GM19328 (cell line): ENCODE results near the gene FDPS.
A peak's percentile ranks its signal among the peaks of the same experiment; 100 is the strongest.
"Not testable (repeated sequence)": the region's sequence is repeated elsewhere in the genome, so short reads cannot be mapped to it uniquely, and the experiment has no call there.

Experiments used
- ATAC-seq: cut with Tn5 transposase; IDR thresholded peaks from one replicate; pipeline ENCODE4 v1.9.1; 2021; ENCODE audit warnings: mild to moderate bottlenecking, moderate library complexity; ENCODE audit not compliant: unreplicated experiment

The FDPS gene

GRCh38 chr1:155318082-155318481 is 9.4 kb downstream of the FDPS start:
- ATAC-seq, result no peak

- no peak for ATAC-seq
These were observed 10.9 kb downstream of the FDPS start for GRCh38 chr1:155319536-155319935.

- no peak for ATAC-seq
These were observed 11.6 kb downstream of the FDPS start for GRCh38 chr1:155320252-155320651.

DNA sequence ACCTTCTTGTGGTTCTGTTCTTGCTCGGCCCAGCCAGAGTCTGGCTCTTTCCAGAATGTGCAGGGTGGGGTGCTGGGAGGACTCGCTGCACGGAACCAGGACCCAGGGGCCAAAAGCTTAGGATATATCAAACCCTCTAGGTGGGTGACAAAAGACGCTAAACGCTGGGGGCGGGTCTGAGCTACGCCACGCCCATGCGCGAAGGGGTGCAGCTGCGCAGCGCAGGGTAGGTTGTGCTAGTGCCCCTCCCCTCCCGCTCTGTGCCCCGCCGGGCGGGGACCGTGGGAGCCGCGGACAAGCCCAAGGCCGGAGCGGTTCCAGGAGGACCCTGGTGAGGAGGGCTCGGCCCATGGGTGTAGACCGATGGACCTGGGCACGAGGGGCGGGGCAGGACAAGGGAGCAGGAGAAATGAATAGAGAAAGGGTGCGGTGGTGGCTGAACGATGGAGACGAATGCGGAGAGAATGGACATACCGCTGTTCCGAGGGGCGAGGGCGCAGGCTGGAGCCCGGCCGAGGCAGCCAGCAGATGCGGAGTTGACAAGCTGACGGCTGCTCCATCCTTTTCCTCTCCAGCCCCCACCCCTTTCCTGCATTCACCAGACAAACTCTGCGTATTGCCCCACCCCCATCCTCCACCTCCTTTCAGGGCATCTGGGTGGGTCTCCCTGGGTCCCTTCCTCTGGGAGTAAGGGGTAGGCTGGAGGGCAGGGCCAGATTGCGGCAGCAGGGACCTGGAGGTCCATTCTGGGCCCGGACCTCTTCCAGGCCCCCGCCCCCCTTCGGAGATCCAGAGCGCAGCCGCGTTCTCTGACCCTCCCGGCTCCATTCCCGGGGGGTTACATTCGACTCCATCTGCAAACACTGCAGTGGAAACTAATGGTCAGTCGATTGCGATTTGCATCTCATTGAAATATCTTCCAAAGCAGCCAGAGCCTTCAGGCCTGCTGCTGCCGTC is 12.3 kb downstream of the FDPS start, which contains the start of gene RUSC1:
Gene RUSC1, plus strand, starts transcription at position 234 of the 957 bp plus-strand sequence. CDS start 880 bp downstream, outside the sequence.
- ATAC-seq, result no peak

- no peak for ATAC-seq
These were observed 13.2 kb downstream of the FDPS start for GRCh38 chr1:155321639-155322503.

- ATAC-seq, result no peak
These were observed 13.9 kb downstream of the FDPS start for GRCh38 chr1:155322571-155322952.

DNA sequence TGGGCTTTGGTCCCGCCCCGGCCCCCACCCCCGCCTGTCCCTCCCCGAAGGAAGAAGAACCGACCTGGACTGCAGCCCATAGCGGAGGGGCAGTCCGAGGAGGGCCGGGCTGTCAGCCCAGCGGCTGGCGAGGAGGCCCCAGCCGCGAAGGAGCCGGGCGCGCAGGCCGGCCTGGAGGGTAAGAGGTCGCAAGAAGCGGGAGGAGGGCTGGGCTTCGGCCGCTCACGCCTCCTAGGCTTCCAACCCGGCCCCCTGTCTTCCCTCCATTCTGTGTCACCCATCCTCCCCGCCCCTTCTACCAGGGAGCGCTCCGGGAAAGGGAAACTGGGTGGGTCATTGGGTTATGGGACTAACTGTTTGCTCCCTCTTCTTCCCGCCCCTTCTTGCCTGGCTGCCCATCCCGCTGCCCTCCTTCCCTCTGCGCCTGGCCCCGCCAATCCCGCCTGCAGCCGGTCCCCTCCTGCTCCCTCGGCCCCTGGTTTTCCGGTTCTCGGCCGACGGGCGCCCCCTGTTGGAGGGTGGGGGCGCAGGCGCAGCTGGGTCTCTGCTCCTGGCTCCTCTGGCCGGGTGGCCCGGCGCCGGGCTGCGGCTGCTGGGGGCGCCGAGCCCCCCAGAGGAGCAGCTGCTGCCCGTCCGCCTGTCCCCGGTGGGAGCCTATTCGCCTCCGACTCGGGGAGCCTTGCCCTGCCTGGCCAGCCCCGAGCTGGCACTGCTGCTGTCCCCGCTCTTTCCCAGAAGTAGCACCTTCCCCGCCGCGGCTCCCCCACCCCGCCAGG is 14.5 kb downstream of the FDPS start:
- ATAC-seq, result peak; percentile 38

DNA sequence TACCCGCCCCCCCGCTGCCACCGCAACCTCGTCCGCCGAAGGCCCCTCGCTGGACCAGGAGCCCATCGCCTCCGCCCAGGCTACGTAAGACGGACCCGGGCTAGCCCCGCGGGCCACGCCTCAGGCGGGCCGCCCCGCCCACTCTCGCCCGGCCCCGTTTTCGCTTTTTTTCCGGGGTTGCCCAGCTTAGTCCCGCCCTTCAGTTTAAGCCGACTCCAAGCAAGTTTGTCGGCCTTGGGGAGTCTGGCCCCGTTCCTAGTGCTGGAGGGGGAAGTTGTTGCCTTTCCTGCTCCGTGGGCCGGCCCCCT is 15.0 kb downstream of the FDPS start:
- ATAC-seq, result peak; percentile 46

DNA sequence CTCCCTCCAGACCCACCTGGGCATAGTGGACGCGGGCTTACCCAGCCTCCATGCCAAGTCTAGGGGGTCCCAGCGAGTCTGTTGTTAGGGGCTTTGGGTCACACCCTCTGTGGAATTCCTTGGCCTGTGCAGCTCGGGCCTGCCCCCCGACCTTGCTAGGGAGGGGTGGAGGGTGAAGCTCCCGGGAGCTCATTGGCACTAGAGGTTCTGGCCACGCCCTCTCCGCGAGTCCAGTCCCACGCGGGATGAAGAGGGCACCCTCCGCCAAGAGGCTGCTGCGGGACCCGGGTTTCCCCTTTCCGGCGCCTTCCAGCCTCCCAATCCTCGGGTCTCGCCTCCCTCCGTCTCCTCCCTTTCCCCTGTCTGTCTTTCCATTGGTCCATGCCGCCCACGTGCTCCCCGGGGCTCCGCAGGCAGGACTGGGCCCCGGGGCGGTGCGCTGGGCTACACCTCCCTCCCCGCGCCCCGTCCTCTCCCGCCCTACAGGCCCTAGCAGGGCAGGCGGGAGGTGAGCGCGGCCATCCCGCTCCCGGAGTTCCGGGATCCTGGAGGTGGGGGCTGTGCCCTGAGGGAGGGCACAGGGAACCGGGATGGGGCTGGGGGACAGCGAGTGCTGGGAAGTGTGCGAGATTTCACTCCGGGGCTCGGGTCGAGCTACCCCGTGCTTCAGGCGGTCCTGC is 15.5 kb downstream of the FDPS start:
- peak; percentile 61 for ATAC-seq

- ATAC-seq, result no peak
These were observed 16.3 kb downstream of the FDPS start for GRCh38 chr1:155324717-155325602.

GRCh38 chr1:155325603-155325893 is 16.9 kb downstream of the FDPS start:
- ATAC-seq, result no peak

DNA sequence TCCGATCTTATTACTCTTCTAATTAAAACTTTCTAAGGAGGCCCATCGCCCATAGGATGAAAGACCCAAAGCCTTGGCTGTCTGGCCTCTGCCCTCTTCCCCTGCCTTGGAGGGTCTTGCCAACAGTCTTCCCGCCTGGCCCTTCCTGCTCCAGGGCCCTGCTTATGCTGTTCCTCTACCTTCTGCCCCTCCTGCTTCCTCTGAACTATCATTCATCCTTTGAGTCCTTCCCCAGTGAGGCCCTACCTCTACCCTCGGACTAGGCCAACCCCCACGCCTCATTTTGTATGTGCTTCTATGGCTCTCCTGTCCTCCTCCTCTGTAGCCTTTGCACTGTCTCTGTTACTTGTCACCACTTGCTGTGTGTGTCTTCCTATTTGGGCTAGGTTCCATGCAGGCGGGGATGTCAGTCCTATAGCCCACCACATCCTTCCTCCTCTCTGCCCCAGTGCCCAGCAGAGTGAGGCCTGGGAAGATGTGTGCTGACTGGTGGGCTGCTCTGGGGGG is 17.4 kb downstream of the FDPS start:
- ATAC-seq, result no peak

GRCh38 chr1:155326631-155327037 is 18.0 kb downstream of the FDPS start:
- ATAC-seq, result no peak

DNA sequence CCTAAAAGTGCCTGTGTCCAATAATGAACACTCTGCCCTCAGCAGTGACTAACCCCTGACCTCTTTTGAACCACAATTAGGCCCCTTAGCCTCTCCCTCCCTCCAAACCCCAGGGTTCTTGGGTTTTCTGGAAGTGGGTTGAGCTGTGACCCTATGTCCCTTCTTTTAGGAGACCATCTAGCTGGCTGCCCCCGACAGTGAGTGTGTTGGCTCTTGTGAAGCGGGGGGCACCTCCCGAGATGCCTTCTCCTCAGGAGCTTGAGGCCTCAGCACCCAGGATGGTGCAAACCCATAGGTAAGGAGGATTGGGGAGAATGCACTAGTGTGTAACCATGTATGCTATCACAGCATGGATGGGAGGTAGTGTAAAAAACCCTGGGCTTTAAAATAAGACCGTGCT is 19.3 kb downstream of the FDPS start:
- no peak for ATAC-seq

DNA sequence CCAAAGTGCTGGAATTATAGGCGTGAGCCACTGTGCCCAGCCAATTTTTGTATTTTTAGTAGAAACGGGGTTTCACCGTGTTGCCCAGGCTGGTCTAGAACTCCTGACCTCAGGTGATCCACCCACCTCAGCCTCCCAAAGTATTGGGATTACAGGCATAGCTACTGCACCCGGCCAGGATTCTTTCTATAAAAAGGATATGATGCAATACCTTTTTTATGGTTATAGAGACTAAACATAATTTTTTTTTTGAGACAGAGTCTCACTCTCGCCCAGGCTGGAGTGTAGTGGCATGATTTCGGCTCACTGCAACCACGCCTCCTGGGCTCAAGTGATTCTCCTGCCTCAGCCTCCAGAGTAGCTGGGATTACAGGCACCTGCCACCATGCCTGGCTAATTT is 20.2 kb downstream of the FDPS start:
- ATAC-seq, result not testable (repeated sequence)

GRCh38 chr1:155329980-155330598 is 21.4 kb downstream of the FDPS start:
- no peak for ATAC-seq

DNA sequence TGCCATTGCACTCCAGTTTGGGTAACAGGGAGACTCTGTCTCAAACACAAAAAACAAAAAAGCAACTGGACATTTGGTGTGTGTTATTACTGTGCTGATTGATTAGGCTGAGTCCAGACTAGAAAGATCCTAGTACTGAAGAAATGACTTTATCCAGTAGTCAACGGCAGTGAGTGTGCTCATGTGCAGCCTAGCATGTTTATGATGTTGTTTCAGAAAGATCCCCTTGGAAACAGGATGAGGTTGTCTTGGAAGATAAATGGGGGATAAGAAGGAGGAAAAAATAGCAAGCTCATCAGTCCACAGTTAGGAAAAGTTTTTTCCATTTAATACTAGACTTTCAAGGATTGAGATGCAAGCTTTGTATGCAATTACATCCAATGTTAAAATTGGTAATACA is 26.3 kb downstream of the FDPS start:
- no peak for ATAC-seq

DNA sequence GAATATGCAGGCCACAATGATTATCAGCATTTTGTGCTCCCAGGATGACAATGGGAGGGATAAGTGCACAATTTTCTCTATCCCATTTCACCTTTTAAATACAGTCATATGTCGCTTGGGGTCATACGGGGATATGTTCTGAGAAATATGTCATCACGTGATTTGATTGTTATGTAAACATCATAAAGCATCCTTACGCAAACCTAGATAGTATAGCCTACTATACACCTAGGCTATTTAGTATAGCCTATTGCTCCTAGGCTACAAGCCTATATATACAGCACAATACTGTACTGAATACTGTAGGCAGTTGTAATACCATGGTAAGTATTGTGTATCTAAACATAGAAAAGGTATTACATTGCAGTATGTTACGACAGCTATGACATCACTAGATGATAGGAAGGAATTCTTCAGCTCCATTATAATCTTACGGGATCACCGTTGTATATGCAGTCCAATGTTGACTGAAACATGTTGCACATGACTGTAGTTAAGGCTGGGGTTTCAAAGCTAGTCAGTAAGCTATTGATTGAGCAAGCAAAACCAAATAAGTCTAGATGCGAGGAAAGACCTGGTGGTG is 30.9 kb downstream of the FDPS start:
- no peak for ATAC-seq

DNA sequence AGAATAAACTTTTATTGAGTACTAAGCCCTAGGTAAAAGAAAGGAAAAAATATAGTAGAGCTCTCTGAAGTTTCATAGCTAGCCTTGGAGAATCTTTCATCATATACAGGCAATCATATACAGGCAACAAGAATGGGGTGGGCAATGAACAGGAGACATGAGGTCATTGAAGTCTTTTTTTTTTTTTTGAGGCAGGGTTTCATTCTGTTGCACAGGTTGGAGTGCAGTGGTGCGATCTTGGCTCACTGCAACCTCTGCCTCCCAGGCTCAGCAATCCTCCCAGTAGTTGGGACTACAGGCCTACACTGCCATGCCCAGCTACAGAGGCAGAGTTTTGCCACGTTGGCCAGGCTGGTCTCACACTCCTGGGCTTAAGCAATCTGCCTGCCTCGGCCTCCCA is 34.2 kb downstream of the FDPS start:
- no peak for ATAC-seq
